Prostate gland (tissue), 2 donors: ENCODE data around the gene CFAP97D1. TPM values are rescaled to one million over a fixed set of nuclear protein-coding genes. Genes with fewer than 3 reads are reported as not detected.

Experiments
- DNase-seq: peaks from one replicate; pipeline ENCODE4 v3.0.0-alpha.2; 2019; ENCODE audit warnings: low spot score
- H3K27ac ChIP-seq, 2 donors: fragments of 200-600 bp; sonication (generic); 2 replicates each; pipeline ENCODE4 v1.5.1; 2017 to 2019
- H3K27me3 ChIP-seq: fragments of 200-600 bp; sonication (generic); replicated peaks from 2 replicates; pipeline ENCODE4 v1.5.1; 2019; ENCODE audit not compliant: insufficient read depth
- H3K36me3 ChIP-seq, 2 donors: fragments of 200-600 bp; sonication (generic); 1 replicate in 1 of 2; 2 replicates in 1 of 2; pipeline versions ENCODE4 v1.5.1 to v1.8.1; 2017 to 2019
- H3K4me1 ChIP-seq: fragments of 200-600 bp; sonication (generic); replicated peaks from 2 replicates; pipeline ENCODE4 v1.5.1; 2019
- H3K4me3 ChIP-seq, 2 donors: fragments of 200-600 bp; sonication (generic); 2 replicates each; pipeline ENCODE4 v1.5.1; 2017 to 2019
- H3K9me3 ChIP-seq: fragments of 200-600 bp; sonication (generic); 2 replicates; pipeline ENCODE4 v1.5.1; 2017
- POLR2A ChIP-seq: fragments of 450-650 bp; IDR thresholded peaks from one replicate; pipeline ENCODE4 v1.6.1; 2016; ENCODE audit warnings: antibody characterized with exemption, mild to moderate bottlenecking
- POLR2AphosphoS5 ChIP-seq: sonication (generic); formaldehyde crosslinking; IDR thresholded peaks from one replicate; pipeline ENCODE4 v1.6.1; 2017; ENCODE audit warnings: antibody characterized with exemption
- WGBS: methylation state at CpG from one replicate; pipeline ENCODE4 v1.1.5; 2018; 5-methylcytosine and 5-hydroxymethylcytosine counted together
- intact Hi-C: fragments of 100-400 bp; cut with DNase I; formaldehyde crosslinking; loops from one replicate; pipeline ENCODE4 v1.14.2; 2022
- total RNA-seq, 2 donors: library from RNA; depleted of rRNA; stranded (reverse); fragments of >200 nt; gene quantifications; one replicate each; pipeline ENCODE4 v1.1.0, GENCODE V29; 2016
- TF ChIP-seq, protein P1 (sequence below), 4 experiments: fragments of 200-600 bp in 2 of 4; fragments of 450-650 bp in 2 of 4; sonication (generic) in 2 of 4; IDR thresholded peaks; 1 replicate in 3 of 4; 2 replicates in 1 of 4; pipeline ENCODE4 v1.5.1; 2016 to 2019; ENCODE audit warnings: antibody characterized with exemption in 4 of 4, mild to moderate bottlenecking in 2 of 4, moderate library complexity in 2 of 4

The CFAP97D1 gene
- total RNA-seq, 2 donors from 2014 or later = 1.1 TPM; not detected in 1

DNA sequence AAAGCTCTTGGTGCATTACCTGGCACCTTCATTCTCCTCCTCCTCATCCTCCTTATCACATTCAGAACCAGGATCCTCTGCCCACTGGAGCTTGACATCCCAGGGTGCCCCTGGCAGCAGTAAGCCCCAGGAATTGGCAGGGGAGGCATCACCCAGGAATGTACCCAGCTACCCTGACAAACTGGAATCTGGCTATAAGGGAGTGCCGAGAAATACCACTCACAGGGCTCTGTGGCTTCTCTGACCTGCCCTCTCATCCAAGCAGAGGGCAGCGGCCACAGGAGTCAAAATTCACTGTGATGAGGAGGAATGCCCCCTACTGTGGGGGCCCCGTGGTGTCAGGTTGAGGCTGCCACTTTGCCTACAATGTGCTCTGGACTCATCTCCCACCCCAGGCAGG lies 33.2 kb downstream of the CFAP97D1 start:
- Histone ChIP-seq H3K9me3 (no peaks in the 10 kb centered on the region), H3K36me3 (no peaks in the 10 kb centered on the region), H3K27me3 (no peaks in the 10 kb centered on the region), H3K27ac (no peak overlapping the region), H3K4me1 (no peaks in the 10 kb centered on the region), H3K4me3 (no peak overlapping the region)
- DNase-seq = no peak
- TF ChIP-seq, protein P1, sequence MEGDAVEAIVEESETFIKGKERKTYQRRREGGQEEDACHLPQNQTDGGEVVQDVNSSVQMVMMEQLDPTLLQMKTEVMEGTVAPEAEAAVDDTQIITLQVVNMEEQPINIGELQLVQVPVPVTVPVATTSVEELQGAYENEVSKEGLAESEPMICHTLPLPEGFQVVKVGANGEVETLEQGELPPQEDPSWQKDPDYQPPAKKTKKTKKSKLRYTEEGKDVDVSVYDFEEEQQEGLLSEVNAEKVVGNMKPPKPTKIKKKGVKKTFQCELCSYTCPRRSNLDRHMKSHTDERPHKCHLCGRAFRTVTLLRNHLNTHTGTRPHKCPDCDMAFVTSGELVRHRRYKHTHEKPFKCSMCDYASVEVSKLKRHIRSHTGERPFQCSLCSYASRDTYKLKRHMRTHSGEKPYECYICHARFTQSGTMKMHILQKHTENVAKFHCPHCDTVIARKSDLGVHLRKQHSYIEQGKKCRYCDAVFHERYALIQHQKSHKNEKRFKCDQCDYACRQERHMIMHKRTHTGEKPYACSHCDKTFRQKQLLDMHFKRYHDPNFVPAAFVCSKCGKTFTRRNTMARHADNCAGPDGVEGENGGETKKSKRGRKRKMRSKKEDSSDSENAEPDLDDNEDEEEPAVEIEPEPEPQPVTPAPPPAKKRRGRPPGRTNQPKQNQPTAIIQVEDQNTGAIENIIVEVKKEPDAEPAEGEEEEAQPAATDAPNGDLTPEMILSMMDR (IDR thresholded peaks at IDR 0.05) = no peak
- TF ChIP-seq POLR2AphosphoS5 (no peak), POLR2A (no peak)
- intact Hi-C loops = no loop called here
- WGBS = 82% methylated on average over 3 of the region's 3 CpGs

GRCh38 chr17:43814026-43814425 lies 33.8 kb downstream of the CFAP97D1 start:
- Histone ChIP-seq H3K4me1 (no peaks in the 10 kb centered on the region), H3K27me3 (no peaks in the 10 kb centered on the region), H3K9me3 (no peaks in the 10 kb centered on the region), H3K36me3 (no peaks in the 10 kb centered on the region), H3K4me3 (no peak overlapping the region), H3K27ac (no peak overlapping the region)
- no peak for TF ChIP-seq POLR2AphosphoS5
- TF ChIP-seq, protein P1 (IDR thresholded peaks at IDR 0.05) = no peak
- no peak for TF ChIP-seq POLR2A
- 89% methylated on average over 12 of the region's 12 CpGs for WGBS
- no peak for DNase-seq
- intact Hi-C loops = no loop called here

- Histone ChIP-seq H3K27ac (no peak overlapping the region), H3K36me3 (no peaks in the 10 kb centered on the region), H3K27me3 (no peaks in the 10 kb centered on the region), H3K4me1 (no peaks in the 10 kb centered on the region), H3K9me3 (no peaks in the 10 kb centered on the region), H3K4me3 (no peak overlapping the region)
- 22% methylated on average over 1 of the region's 1 CpG for WGBS
- TF ChIP-seq POLR2A = no peak
- TF ChIP-seq, protein P1 (IDR thresholded peaks at IDR 0.05) = no peak
- TF ChIP-seq POLR2AphosphoS5 = no peak
- no peak for DNase-seq
- intact Hi-C loops = no loop called here
Observed at GRCh38 chr17:43814714-43815113, 34.5 kb downstream of the CFAP97D1 start.

DNA sequence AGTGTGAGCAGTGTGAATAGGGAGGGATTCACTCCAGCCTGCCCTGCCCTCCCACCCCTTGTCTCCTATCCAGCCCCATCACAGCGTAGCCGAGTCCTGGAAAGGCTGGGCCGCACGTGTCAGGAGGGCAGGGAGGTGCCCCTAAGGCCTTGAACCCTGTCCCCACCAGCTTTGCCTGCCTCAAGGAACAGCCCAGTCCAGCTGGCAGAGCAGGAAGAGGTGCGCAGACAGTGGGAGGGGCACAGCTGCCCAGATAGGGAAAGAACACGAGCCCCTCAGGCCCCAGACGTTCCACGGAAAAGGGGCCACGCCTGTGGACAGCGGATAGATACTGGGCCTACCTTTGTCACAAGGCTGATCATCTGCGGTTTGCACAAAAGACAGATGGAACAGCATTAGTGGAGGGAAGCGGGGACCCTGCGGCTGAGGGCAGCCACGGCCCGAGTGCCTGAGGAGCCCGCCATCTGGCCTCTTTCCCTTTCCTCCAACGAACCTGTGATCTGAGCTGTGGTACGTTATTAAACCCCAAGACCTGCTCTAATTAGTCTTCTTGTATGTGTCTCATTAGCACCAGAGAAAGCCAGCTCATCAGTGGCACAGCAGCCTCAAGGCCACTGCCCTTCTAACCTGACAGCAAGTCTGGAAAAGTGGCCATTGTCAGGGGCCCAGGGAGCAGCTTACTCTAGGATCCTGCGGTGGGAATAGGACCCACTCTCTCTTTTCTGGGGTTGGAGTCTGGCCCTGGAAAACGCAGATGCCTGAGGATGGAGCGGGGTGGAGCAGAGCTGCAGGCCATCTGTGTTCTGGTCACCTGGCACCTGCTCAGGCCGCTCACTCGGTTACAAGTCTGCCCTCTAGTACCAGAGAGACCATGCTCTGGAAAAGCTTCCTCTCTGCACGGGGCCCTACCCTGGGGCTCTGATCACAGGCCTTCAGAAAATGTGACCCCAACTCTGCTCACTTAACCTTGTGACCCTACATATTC lies 36.4 kb downstream of the CFAP97D1 start:
- no peak for DNase-seq
- no peak for TF ChIP-seq POLR2AphosphoS5
- TF ChIP-seq, protein P1 (IDR thresholded peaks at IDR 0.05) = no peak
- no peak for TF ChIP-seq POLR2A
- no peaks in the 10 kb centered on the region for H3K9me3 ChIP-seq
- H3K27me3 ChIP-seq = no peaks in the 10 kb centered on the region
- 92% methylated on average over 24 of the region's 24 CpGs for WGBS
- no peaks in the 10 kb centered on the region for H3K4me1 ChIP-seq
- intact Hi-C loops = no loop called here
- no peak overlapping the region for H3K4me3 ChIP-seq
- H3K27ac ChIP-seq = no peak overlapping the region
- H3K36me3 ChIP-seq = no peaks in the 10 kb centered on the region

DNA sequence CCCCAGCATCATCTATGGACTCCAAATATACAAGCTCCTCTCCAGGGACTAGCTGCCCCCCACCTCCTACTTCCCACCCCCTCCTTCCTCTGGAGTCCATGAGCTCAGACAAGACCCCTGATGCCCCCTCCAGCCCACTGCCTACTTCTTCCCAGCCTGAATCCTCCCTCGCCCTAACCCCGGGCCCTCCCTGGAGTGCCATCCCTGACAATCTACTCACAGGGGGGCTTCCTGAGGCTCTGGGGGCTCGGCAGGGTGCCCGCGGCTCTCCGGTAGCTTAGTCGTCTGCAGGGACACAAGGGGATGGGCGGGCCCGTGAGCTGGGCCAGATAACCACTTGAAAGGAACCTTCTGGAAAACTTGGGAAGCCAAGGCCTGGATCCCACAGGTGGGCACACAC lies 37.6 kb downstream of the CFAP97D1 start:
- Histone ChIP-seq H3K4me3 (no peak overlapping the region), H3K36me3 (no peaks in the 10 kb centered on the region), H3K27ac (no peak overlapping the region), H3K27me3 (no peaks in the 10 kb centered on the region), H3K4me1 (no peaks in the 10 kb centered on the region), H3K9me3 (no peaks in the 10 kb centered on the region)
- DNase-seq = no peak
- WGBS = 92% methylated on average over 9 of the region's 9 CpGs
- TF ChIP-seq POLR2AphosphoS5 = no peak
- TF ChIP-seq, protein P1 (IDR thresholded peaks at IDR 0.05) = no peak
- no peak for TF ChIP-seq POLR2A
- intact Hi-C loops = no loop called here
